ENCODE results near the gene SLC3A2.
"Not testable (repeated sequence)": the region's sequence is repeated elsewhere in the genome, so short reads cannot be mapped to it uniquely, and the experiment has no call there.

The SLC3A2 gene

GRCh38 chr11:62852523-62853188, 28.0 kb upstream of the SLC3A2 start:
- no peak for DNase-seq

- DNase-seq, result no peak
These were observed 27.3 kb upstream of the SLC3A2 start for GRCh38 chr11:62853279-62853965.

GRCh38 chr11:62854013-62854824, 26.5 kb upstream of the SLC3A2 start:
- no peak for DNase-seq

GRCh38 chr11:62854825-62855570, 25.7 kb upstream of the SLC3A2 start:
- DNase-seq, result no peak

- DNase-seq, result peak; percentile 93 to 95
These were observed 24.9 kb upstream of the SLC3A2 start for GRCh38 chr11:62855571-62856332.

GRCh38 chr11:62856333-62856895, 24.3 kb upstream of the SLC3A2 start:
- no peak for DNase-seq

GRCh38 chr11:62857541-62857982, 23.1 kb upstream of the SLC3A2 start:
- DNase-seq, result no peak

GRCh38 chr11:62858201-62858600, 22.5 kb upstream of the SLC3A2 start:
- no peak for DNase-seq

- DNase-seq, result not testable (repeated sequence)
These were observed 21.4 kb upstream of the SLC3A2 start for GRCh38 chr11:62859281-62859703.

- DNase-seq, result no peak
These were observed 19.7 kb upstream of the SLC3A2 start for GRCh38 chr11:62860835-62861563.

GRCh38 chr11:62861564-62862192, 19.0 kb upstream of the SLC3A2 start:
- not testable (repeated sequence) for DNase-seq

- DNase-seq, result no peak
These were observed 16.9 kb upstream of the SLC3A2 start for GRCh38 chr11:62863687-62864335.

- no peak for DNase-seq
These were observed 15.1 kb upstream of the SLC3A2 start for GRCh38 chr11:62865635-62866034.

GRCh38 chr11:62874851-62875250, 5.8 kb upstream of the SLC3A2 start:
- DNase-seq, result no peak

GRCh38 chr11:62875698-62876478, 4.8 kb upstream of the SLC3A2 start:
- DNase-seq, result no peak

GRCh38 chr11:62876712-62877111, 4.0 kb upstream of the SLC3A2 start:
- DNase-seq, result no peak

- no peak for DNase-seq
These were observed 1.3 kb upstream of the SLC3A2 start for GRCh38 chr11:62879235-62879978.

GRCh38 chr11:62880231-62880802, 379 bp upstream of the SLC3A2 start:
- no peak for DNase-seq
